IPS DF 6.9 (cell line): ENCODE results near the gene CCDC92.

Experiments used
- DNase-seq: peaks from one replicate; pipeline ENCODE4 v3.0.0-alpha.2; 2013; ENCODE audit warnings: low read depth, low spot score
- H3K27ac ChIP-seq: one replicate; pipeline ENCODE4 v1.5.1; 2013; ENCODE audit warnings: low read length, control low read depth
- H3K27me3 ChIP-seq: 2 replicates; pipeline ENCODE4 v1.6.1; 2013; ENCODE audit warnings: mild to moderate bottlenecking, low read length; ENCODE audit not compliant: control insufficient read depth, insufficient read depth
- H3K36me3 ChIP-seq: 2 replicates; pipeline ENCODE4 v1.6.1; 2013; ENCODE audit warnings: low read length; ENCODE audit not compliant: control insufficient read depth, insufficient read depth
- H3K4me1 ChIP-seq: 2 replicates; pipeline ENCODE4 v1.6.1; 2013; ENCODE audit warnings: low read length; ENCODE audit not compliant: control insufficient read depth, insufficient read depth
- H3K4me3 ChIP-seq: 2 replicates; pipeline ENCODE4 v1.5.1; 2013; ENCODE audit warnings: mild to moderate bottlenecking, low read length
- H3K9me3 ChIP-seq: 2 replicates; pipeline ENCODE4 v1.6.1; 2013; ENCODE audit warnings: low read length, inconsistent platforms; ENCODE audit not compliant: control insufficient read depth, insufficient read depth
- WGBS: extraction: QIAGEN DNeasy Blood & Tissue Kit; methylation state at CpG from one replicate; pipeline ENCODE4 v1.1.7; 2013; ENCODE audit warnings: mixed read lengths, missing lambda C conversion rate; ENCODE audit not compliant: insufficient read length, insufficient coverage; 5-methylcytosine and 5-hydroxymethylcytosine counted together

CCDC92 gene

DNA sequence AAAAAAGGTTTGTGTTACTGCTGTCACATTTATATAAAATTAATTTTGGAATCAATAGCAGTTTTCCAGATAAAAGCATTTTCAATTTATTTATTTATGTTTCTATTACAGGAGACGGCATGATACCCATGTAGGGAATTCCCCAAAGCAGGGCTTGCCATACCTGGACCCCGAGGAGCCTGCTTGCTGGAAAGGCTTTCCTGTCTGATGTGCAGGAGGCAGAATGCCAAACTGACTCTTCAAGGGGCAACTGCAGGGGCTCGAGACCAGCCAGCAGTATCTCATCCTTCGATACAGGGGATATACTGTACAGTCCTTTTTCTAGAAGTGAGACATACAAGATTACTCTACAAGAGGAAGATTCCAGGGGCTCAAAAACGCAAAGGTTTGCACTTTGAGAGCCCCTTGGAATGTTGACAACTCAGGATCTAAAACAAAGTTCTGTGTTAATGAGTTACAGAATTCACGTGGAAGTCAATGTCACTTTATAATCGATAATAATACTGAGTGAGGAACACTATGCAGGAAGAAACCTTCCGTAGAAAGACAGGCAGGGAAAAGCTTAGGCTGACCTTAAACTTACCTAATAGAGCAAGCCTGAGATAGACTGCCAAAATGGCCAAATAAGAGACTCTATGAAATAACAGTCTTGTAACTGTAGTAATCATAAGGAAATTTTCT is 38.9 kb upstream of the CCDC92 start:
- no peaks in the 10 kb centered on the region for H3K36me3 ChIP-seq
- no peaks in the 10 kb centered on the region for H3K4me1 ChIP-seq
- no peak overlapping the region for H3K27ac ChIP-seq
- no peaks in the 10 kb centered on the region for H3K9me3 ChIP-seq
- no peak for DNase-seq
- no CpG with 5 or more reads among the region's 8 CpGs for WGBS
- H3K4me3 ChIP-seq, result no peak overlapping the region
- H3K27me3 ChIP-seq, result no peaks in the 10 kb centered on the region

DNA sequence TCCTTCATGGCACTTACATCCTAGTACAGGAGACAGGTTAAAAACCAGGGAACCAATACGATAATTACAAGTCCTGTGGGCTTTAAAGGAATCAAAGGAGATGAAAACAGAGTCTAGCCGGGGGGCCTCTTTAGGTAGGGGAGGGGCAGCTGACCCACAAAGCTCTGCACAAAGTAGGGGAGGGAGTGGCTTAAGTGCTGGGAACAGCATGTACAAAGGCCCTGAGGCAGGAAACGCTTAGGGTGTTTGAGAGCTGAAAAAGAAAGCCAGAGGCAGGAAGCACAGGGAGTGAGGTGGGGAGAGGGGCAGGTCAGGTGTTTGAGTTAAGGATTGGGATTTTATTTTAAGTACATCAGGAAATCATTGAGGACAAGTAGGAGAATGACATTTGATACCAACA is 38.1 kb upstream of the CCDC92 start:
- no peaks in the 10 kb centered on the region for H3K4me1 ChIP-seq
- no peak overlapping the region for H3K27ac ChIP-seq
- H3K4me3 ChIP-seq, result no peak overlapping the region
- H3K36me3 ChIP-seq, result no peaks in the 10 kb centered on the region
- WGBS, result no CpG with 5 or more reads among the region's 3 CpGs
- H3K27me3 ChIP-seq, result no peaks in the 10 kb centered on the region
- no peak for DNase-seq
- no peaks in the 10 kb centered on the region for H3K9me3 ChIP-seq

DNA sequence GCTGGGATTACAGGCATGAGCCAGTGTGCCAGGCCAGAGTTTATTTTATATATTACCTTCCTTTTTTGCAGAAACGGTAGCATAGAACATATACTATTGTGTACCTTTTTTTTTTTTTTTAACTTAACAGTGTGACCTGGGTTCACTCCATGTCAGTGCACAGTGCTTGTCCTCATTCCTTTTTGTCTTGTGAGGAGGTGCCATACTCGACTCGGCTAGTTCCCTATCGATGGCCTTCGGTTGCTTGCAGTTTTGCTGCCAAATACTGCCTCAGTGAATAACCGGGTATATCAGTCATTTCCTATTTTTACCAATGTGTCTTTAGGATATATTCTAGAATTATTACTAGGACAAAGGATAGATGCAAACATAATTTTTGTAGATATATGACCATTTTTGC is 37.1 kb upstream of the CCDC92 start:
- H3K36me3 ChIP-seq, result no peaks in the 10 kb centered on the region
- H3K4me1 ChIP-seq, result no peaks in the 10 kb centered on the region
- no CpG with 5 or more reads among the region's 6 CpGs for WGBS

DNA sequence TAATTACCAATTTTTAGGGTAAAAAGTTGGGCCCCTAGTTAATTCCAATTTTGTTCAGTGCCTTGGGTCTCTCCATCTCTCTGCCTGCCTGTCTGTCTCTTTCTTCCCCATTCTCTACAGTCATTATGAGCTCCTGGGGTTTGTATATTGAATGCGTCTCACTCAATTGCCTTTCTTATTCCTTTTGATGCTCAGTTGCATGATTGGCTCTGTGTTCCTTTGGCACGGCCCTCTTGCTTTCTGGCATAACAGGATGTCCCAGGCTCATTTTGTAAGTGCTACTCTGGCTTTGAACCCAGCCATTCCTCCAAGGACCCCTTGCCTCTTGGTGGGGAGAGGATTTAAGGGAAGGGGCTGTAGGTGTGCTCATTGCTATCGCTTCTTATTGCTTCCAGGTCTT is 36.0 kb upstream of the CCDC92 start:
- no CpG with 5 or more reads among the region's 3 CpGs for WGBS
- no peak for DNase-seq
- Histone ChIP-seq H3K4me3 (no peak overlapping the region), H3K36me3 (no peaks in the 10 kb centered on the region), H3K9me3 (no peaks in the 10 kb centered on the region), H3K4me1 (no peaks in the 10 kb centered on the region), H3K27me3 (no peaks in the 10 kb centered on the region), H3K27ac (no peak overlapping the region)

More for the DNA sequence above, 37.1 kb upstream of the CCDC92 start:
- Histone ChIP-seq H3K27ac (no peak overlapping the region), H3K9me3 (no peaks in the 10 kb centered on the region), H3K27me3 (no peaks in the 10 kb centered on the region), H3K4me3 (no peak overlapping the region)
- DNase-seq, result no peak

GRCh38 chr12:124007826-124008570 is 35.4 kb upstream of the CCDC92 start:
- no peak overlapping the region for H3K27ac ChIP-seq
- H3K36me3 ChIP-seq, result no peaks in the 10 kb centered on the region
- no peaks in the 10 kb centered on the region for H3K4me1 ChIP-seq
- no peaks in the 10 kb centered on the region for H3K27me3 ChIP-seq
- no peak overlapping the region for H3K4me3 ChIP-seq
- no CpG with 5 or more reads among the region's 9 CpGs for WGBS
- no peak for DNase-seq
- no peaks in the 10 kb centered on the region for H3K9me3 ChIP-seq

DNA sequence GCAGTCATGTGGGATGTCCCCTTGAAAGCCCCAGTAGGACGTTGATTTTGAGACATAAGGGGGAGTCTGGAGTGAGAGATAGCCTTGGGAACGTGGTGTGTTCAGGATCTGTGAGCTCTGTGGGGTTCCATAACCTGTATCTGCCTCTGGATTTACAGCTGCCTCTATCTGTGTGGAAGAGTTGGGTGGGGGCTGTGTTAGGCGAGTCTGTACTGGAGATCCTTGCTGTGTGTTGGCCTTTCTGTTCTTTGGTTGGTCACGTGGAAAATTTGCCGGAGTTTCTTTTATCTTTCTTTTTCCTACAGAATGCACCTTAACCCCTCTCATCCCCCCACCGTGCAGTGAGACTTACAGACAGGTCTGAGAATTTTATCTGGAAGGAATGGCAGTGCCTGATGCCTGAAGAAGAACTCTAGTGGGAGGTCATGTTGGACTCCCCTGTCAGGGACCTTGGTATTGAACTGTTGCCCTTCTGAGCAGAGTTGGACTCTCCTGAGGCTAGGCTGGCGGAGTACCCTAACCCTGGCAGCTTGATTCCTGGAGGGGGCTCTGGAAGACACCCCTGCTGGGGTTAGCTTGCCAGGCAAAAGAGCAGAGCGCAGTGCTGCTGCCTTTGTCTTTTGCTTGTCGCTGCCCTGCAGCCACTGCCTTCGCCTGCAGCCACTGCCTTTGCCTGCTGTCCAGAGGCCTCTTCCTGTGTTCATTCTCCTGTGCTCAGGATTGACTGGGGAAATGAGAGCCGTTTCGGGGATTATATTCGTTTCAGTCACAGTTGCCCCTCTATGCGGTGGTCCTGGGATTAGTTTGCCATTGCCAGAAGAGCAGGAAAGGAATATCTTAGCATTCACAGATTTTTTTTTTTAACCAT is 34.4 kb upstream of the CCDC92 start:
- no peaks in the 10 kb centered on the region for H3K4me1 ChIP-seq
- WGBS, result no CpG with 5 or more reads among the region's 14 CpGs
- no peaks in the 10 kb centered on the region for H3K27me3 ChIP-seq
- no peak for DNase-seq
- no peaks in the 10 kb centered on the region for H3K36me3 ChIP-seq
- no peaks in the 10 kb centered on the region for H3K9me3 ChIP-seq
- no peak overlapping the region for H3K27ac ChIP-seq
- no peak overlapping the region for H3K4me3 ChIP-seq

DNA sequence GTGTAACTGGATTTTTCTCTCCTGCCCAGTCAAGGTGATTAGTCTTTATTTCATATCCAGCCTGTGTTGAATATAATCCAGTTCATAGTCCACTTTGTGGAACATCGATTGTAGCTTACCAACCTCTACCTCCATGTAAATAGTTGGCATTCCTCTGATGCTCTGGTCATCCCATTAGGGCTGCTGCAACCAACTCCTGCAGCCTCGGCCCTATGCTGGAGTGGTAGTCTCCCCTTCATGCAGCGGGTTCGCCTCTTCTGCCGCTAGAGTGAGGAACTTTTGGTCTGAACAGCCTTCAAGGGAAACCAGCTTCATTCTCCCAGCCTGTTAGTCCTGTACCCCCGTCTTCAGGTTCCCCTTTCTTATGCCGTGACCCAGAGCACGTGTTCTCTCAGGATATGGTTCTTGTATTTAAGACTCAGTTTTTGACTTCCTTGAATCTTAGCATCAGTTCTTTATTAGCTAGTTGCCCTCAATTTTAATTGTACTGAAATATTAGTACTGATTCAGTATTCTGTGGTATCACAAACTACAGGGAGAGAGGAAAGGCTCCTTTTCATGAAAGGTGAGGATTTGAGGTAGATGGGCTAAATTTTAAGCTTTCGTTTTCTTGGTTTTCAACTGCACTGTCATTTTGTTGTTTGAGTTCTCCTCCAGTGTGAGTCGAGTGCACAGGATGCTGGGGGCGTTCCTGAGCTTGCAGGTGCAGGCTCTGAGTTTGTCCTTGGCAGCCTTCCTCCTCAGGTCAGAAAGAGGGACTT is 33.6 kb upstream of the CCDC92 start:
- H3K27ac ChIP-seq, result no peak overlapping the region
- DNase-seq, result no peak
- no peaks in the 10 kb centered on the region for H3K27me3 ChIP-seq
- H3K4me1 ChIP-seq, result no peaks in the 10 kb centered on the region
- no peaks in the 10 kb centered on the region for H3K36me3 ChIP-seq
- WGBS, result no CpG with 5 or more reads among the region's 11 CpGs
- H3K9me3 ChIP-seq, result no peaks in the 10 kb centered on the region
- no peak overlapping the region for H3K4me3 ChIP-seq

GRCh38 chr12:124004233-124004875 is 31.7 kb upstream of the CCDC92 start:
- WGBS, result no CpG with 5 or more reads among the region's 9 CpGs
- H3K27ac ChIP-seq, result no peak overlapping the region
- H3K27me3 ChIP-seq, result no peaks in the 10 kb centered on the region
- no peak for DNase-seq
- H3K4me1 ChIP-seq, result no peaks in the 10 kb centered on the region
- no peaks in the 10 kb centered on the region for H3K9me3 ChIP-seq
- no peaks in the 10 kb centered on the region for H3K36me3 ChIP-seq
- no peak overlapping the region for H3K4me3 ChIP-seq

- H3K36me3 ChIP-seq, result no peaks in the 10 kb centered on the region
- no peaks in the 10 kb centered on the region for H3K9me3 ChIP-seq
- no peak overlapping the region for H3K4me3 ChIP-seq
- DNase-seq, result no peak
- no peak overlapping the region for H3K27ac ChIP-seq
- no CpG with 5 or more reads among the region's 2 CpGs for whole genome bisulfite sequencing
- no peaks in the 10 kb centered on the region for H3K27me3 ChIP-seq
- H3K4me1 ChIP-seq, result no peaks in the 10 kb centered on the region
Observed at GRCh38 chr12:124002654-124003053, 30.0 kb upstream of the CCDC92 start.
